ENCODE data around the gene DKKL1.

- no peak for TF ChIP-seq CTCF (conservative IDR thresholded peaks at IDR 0.05; ENCODE audit: low read length)
- TF ChIP-seq EZH2phosphoT487 (IDR thresholded peaks at IDR 0.05; ENCODE audit: borderline replicate concordance, low read depth, low read length) = no peak
Observed at GRCh38 chr19:49364083-49364737, 533 bp downstream of the DKKL1 start.
